OCI-LY3 (cell line): ENCODE measurements around the gene WDR53.
"Not testable (repeated sequence)": the region's sequence is repeated elsewhere in the genome, so short reads cannot be mapped to it uniquely, and the experiment has no call there.

ENCODE experiments used
- H2AFZ ChIP-seq: fragments of 200-600, 300-600 bp; shearing (Covaris generic); 2 replicates; pipeline ENCODE4 v1.6.0; 2014; ENCODE audit warnings: antibody characterized with exemption, low read depth, low read length
- H3K27ac ChIP-seq: fragments of 200-600, 300-600 bp; sonication (generic); 2 replicates; pipeline ENCODE4 v1.5.1; 2014; ENCODE audit warnings: mild to moderate bottlenecking, low read length, moderate library complexity, mixed read lengths
- H3K27me3 ChIP-seq: fragments of 200-600, 300-600 bp; sonication (generic); 2 replicates; pipeline ENCODE4 v1.6.1; 2014; ENCODE audit warnings: low read depth, low read length, mixed read lengths
- H3K36me3 ChIP-seq: fragments of 200-600, 300-600 bp; sonication (generic); replicated peaks from 2 replicates; pipeline ENCODE3; 2014; ENCODE audit warnings: low read depth, low read length, mixed read lengths
- H3K4me1 ChIP-seq: fragments of 300-600, 200-600 bp; sonication (generic); 2 replicates; pipeline ENCODE4 v1.6.1; 2014; ENCODE audit warnings: low read length, mixed read lengths
- H3K4me2 ChIP-seq: fragments of 200-600, 300-600 bp; sonication (generic); 2 replicates; pipeline ENCODE4 v1.6.1; 2014; ENCODE audit warnings: low read length, mixed read lengths
- H3K4me3 ChIP-seq: fragments of 300-600, 200-600 bp; sonication (generic); 2 replicates; pipeline ENCODE4 v1.5.1; 2014; ENCODE audit warnings: antibody characterized with exemption, mild to moderate bottlenecking, low read length, moderate library complexity
- H3K79me2 ChIP-seq: fragments of 300-600, 200-600 bp; shearing (Covaris generic); 2 replicates; pipeline ENCODE4 v1.6.1; 2014; ENCODE audit warnings: mild to moderate bottlenecking, low read length, mixed read lengths
- H3K9ac ChIP-seq: fragments of 300-600, 200-600 bp; shearing (Covaris generic); 2 replicates; pipeline ENCODE4 v1.6.0; 2014; ENCODE audit warnings: mild to moderate bottlenecking, low read length, moderate library complexity
- H3K9me3 ChIP-seq: fragments of 200-600, 300-600 bp; shearing (Covaris generic); 2 replicates; pipeline ENCODE4 v1.6.1; 2014; ENCODE audit warnings: low read length, mixed read lengths; ENCODE audit not compliant: insufficient read depth
- H4K20me1 ChIP-seq: fragments of 200-600, 300-600 bp; sonication (generic); 2 replicates; pipeline ENCODE4 v1.6.1; 2016; ENCODE audit warnings: low read length, mixed read lengths; ENCODE audit not compliant: insufficient read depth
- EZH2phosphoT487 ChIP-seq: fragments of 200-600 bp; shearing (Covaris generic); IDR thresholded peaks from 2 replicates; pipeline ENCODE4 v1.6.1; 2018; ENCODE audit warnings: antibody characterized with exemption, mixed run types, low read depth
- TF ChIP-seq, protein P1 (sequence below): fragments of 200-600, 300-600 bp; sonication (generic); IDR thresholded peaks from 2 replicates; pipeline ENCODE4 v1.5.1; 2014; ENCODE audit warnings: antibody characterized with exemption, low read length, low read depth

The WDR53 gene

DNA sequence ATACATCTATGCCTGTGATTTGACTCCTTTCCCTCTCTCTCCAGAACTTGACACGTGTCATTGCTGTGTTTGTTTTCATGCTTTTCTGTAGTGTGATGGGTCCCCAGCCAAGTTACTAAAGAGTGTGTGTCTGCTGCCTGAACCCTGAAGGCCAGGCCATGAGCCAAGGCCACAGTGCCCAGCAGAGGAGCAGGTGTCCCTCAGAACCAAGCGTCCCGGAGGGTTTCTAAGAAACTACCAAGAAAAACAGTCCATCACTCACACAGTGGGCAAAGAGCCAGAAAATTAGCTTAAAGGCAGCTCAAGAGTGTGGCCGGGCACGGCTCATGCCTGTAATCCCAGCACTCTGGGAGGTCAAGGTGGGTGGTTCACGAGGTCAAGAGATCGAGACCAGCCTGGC is 35.3 kb upstream of the WDR53 start:
- Histone ChIP-seq H3K27me3 (no peaks in the 10 kb centered on the region), H3K9me3 (no peaks in the 10 kb centered on the region), H3K27ac (no peak overlapping the region), H3K4me2 (no peak overlapping the region), H3K9ac (no peak overlapping the region), H3K4me1 (peaks cover 5% of the 10 kb centered on the region; the same call in 1 of the 2 replicates), H3K79me2 (no peaks in the 10 kb centered on the region), H3K4me3 (no peak overlapping the region), H4K20me1 (no peaks in the 10 kb centered on the region), H2AFZ (no peak overlapping the region), H3K36me3 (no peaks in the 10 kb centered on the region)
- no peak for TF ChIP-seq EZH2phosphoT487
- TF ChIP-seq, protein P1, sequence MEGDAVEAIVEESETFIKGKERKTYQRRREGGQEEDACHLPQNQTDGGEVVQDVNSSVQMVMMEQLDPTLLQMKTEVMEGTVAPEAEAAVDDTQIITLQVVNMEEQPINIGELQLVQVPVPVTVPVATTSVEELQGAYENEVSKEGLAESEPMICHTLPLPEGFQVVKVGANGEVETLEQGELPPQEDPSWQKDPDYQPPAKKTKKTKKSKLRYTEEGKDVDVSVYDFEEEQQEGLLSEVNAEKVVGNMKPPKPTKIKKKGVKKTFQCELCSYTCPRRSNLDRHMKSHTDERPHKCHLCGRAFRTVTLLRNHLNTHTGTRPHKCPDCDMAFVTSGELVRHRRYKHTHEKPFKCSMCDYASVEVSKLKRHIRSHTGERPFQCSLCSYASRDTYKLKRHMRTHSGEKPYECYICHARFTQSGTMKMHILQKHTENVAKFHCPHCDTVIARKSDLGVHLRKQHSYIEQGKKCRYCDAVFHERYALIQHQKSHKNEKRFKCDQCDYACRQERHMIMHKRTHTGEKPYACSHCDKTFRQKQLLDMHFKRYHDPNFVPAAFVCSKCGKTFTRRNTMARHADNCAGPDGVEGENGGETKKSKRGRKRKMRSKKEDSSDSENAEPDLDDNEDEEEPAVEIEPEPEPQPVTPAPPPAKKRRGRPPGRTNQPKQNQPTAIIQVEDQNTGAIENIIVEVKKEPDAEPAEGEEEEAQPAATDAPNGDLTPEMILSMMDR, result no peak

DNA sequence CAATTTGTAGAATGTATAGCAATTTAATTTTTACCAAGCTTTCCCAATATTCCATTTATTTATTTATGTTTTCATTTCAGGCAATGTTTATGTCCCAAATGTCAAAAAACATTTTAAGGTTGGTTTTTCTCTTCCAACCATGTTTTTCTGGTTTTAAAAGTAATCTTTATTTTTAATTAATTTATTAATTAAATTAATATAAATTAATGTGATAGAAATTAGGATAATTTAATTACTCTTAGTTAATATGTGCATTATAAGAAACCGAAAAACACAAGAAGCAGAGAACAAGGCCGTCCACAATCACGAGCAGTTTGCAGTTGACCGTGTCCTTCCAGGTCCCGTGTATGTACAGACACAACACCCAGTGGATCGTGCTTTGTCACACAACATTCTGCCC is 34.3 kb upstream of the WDR53 start:
- Histone ChIP-seq H2AFZ (no peak overlapping the region), H3K4me2 (no peak overlapping the region), H3K4me3 (no peak overlapping the region), H3K27me3 (no peaks in the 10 kb centered on the region), H3K9me3 (no peaks in the 10 kb centered on the region), H3K27ac (no peak overlapping the region), H3K36me3 (no peaks in the 10 kb centered on the region), H3K4me1 (peaks cover 5% of the 10 kb centered on the region; the same call in 1 of the 2 replicates), H3K79me2 (no peaks in the 10 kb centered on the region), H3K9ac (no peak overlapping the region), H4K20me1 (no peaks in the 10 kb centered on the region)
- no peak for TF ChIP-seq EZH2phosphoT487
- TF ChIP-seq, protein P1, result no peak

DNA sequence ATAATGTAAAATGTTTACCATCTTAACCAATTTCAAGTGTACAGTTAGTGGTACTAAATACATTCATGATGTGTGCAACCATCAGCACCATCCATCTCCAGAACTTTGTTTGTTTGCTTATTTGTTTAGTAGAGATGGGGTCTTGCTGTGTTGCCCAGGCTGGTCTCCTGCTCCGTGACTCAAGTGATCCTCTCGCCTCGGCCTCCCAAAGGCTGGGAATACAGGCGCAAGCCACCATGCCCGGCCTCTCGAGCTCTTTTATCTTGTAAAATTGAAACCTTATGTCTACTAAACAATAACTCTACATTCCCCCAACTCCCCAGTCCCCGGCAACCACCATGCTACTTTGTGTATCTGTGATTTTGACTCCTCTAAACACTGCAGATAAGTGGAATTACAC is 32.0 kb upstream of the WDR53 start:
- no peak overlapping the region for H3K9ac ChIP-seq
- H3K79me2 ChIP-seq, result no peaks in the 10 kb centered on the region
- H3K4me2 ChIP-seq, result no peak overlapping the region
- no peaks in the 10 kb centered on the region for H4K20me1 ChIP-seq
- no peaks in the 10 kb centered on the region for H3K36me3 ChIP-seq
- H3K4me3 ChIP-seq, result no peak overlapping the region
- no peak overlapping the region for H3K27ac ChIP-seq
- TF ChIP-seq, protein P1, result no peak
- no peak for TF ChIP-seq EZH2phosphoT487
- H2AFZ ChIP-seq, result no peak overlapping the region
- H3K9me3 ChIP-seq, result no peaks in the 10 kb centered on the region
- no peaks in the 10 kb centered on the region; the same call in 1 of the 2 replicates for H3K27me3 ChIP-seq
- peaks cover 5% of the 10 kb centered on the region; the same call in 1 of the 2 replicates for H3K4me1 ChIP-seq

DNA sequence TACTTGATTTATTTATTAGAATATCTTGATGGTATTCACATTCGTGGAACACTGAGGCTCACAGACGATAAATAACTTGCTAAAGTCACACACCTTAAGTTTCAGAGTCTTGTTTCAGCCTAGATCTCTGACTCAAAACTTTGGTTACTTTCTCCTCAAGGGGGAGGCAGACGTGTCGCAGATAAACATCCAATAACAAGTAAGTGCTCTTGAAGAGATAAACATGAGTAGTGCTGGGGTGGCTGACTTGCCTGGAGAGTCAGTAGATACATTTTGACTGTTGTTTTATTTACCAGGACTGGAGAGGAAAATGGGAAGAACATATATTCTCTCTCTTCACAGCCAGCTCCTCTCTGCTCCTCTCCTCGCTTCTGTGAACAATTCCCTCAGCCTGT is 31.4 kb upstream of the WDR53 start:
- H3K79me2 ChIP-seq, result no peaks in the 10 kb centered on the region
- no peak overlapping the region for H3K4me2 ChIP-seq
- TF ChIP-seq, protein P1, result no peak
- no peak for TF ChIP-seq EZH2phosphoT487
- no peaks in the 10 kb centered on the region; the same call in 1 of the 2 replicates for H3K27me3 ChIP-seq
- H3K4me1 ChIP-seq, result peaks cover 5% of the 10 kb centered on the region; the same call in 1 of the 2 replicates
- H2AFZ ChIP-seq, result no peak overlapping the region
- H3K4me3 ChIP-seq, result no peak overlapping the region
- H3K27ac ChIP-seq, result no peak overlapping the region
- H4K20me1 ChIP-seq, result no peaks in the 10 kb centered on the region
- no peak overlapping the region for H3K9ac ChIP-seq
- H3K36me3 ChIP-seq, result no peaks in the 10 kb centered on the region
- H3K9me3 ChIP-seq, result no peaks in the 10 kb centered on the region

DNA sequence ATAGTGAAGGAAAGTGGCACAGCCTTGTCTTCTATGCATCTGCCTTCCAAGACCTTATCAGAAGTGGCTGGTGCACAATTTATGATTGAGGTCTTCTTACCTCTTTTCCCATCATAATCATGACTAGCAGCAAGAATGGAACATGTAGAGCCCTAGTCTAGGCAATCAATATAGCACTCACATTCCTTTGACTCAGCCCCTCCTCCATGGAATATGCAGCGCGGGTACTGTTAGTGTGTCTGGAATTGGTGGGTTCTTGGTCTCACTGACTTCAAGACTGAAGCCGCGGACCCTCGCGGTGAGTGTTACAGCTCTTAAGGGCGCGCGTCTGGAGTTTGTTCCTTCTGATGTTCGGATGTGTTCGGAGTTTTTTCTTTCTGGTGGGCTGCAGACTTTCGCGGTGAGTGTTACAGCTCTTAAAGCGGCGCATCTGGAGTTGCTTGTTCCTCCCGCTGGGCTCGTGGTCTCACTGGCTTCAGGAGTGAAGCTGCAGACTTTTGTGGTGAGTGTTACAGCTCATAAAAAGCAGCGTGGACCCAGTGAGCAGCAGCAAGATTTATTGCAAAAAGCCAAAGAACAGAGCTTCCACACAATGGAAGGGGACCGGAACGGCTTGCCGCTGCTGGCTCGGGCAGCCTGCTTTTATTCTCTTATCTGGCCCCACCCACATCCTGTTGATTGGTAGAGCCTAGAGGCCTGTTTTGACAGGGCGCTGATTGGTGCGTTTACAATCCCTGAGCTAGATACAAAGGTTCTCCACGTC is 29.8 kb upstream of the WDR53 start:
- H3K27me3 ChIP-seq, H3K4me3 ChIP-seq, H3K4me2 ChIP-seq: not testable (repeated sequence)

More for the DNA sequence above, 29.8 kb upstream of the WDR53 start:
- not testable (repeated sequence) for H3K27ac ChIP-seq, H3K9me3 ChIP-seq, H3K9ac ChIP-seq, H3K36me3 ChIP-seq, H2AFZ ChIP-seq, H3K4me1 ChIP-seq, H4K20me1 ChIP-seq, H3K79me2 ChIP-seq
